ENCODE results near the gene MTAP.

The MTAP gene

DNA sequence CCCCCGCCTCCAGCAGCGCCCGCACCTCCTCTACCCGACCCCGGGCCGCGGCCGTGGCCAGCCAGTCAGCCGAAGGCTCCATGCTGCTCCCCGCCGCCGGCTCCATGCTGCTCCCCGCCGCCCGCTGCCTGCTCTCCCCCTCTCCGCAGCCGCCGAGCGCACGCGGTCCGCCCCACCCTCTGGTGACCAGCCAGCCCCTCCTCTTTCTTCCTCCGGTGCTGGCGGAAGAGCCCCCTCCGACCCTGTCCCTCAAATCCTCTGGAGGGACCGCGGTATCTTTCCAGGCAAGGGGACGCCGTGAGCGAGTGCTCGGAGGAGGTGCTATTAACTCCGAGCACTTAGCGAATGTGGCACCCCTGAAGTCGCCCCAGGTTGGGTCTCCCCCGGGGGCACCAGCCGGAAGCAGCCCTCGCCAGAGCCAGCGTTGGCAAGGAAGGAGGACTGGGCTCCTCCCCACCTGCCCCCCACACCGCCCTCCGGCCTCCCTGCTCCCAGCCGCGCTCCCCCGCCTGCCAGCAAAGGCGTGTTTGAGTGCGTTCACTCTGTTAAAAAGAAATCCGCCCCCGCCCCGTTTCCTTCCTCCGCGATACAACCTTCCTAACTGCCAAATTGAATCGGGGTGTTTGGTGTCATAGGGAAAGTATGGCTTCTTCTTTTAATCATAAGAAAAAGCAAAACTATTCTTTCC, 172.4 kb downstream of the MTAP start:
- H4K20me1 ChIP-seq (ENCODE audit: low read depth, low read length): peaks cover 3% of the 10 kb centered on the region; the same call in 1 of the 2 replicates
- H3K9ac ChIP-seq (ENCODE audit: low read length): no peak overlapping the region
- H3K36me3 ChIP-seq (ENCODE audit: low read length): 0 out of 2 replicates have a peak, but pooled peaks cover 6% of the 10 kb centered on the region
- TF ChIP-seq, protein P1, sequence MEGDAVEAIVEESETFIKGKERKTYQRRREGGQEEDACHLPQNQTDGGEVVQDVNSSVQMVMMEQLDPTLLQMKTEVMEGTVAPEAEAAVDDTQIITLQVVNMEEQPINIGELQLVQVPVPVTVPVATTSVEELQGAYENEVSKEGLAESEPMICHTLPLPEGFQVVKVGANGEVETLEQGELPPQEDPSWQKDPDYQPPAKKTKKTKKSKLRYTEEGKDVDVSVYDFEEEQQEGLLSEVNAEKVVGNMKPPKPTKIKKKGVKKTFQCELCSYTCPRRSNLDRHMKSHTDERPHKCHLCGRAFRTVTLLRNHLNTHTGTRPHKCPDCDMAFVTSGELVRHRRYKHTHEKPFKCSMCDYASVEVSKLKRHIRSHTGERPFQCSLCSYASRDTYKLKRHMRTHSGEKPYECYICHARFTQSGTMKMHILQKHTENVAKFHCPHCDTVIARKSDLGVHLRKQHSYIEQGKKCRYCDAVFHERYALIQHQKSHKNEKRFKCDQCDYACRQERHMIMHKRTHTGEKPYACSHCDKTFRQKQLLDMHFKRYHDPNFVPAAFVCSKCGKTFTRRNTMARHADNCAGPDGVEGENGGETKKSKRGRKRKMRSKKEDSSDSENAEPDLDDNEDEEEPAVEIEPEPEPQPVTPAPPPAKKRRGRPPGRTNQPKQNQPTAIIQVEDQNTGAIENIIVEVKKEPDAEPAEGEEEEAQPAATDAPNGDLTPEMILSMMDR (IDR thresholded peaks at IDR 0.05; ENCODE audit: insufficient read depth, low read length, poor library complexity, severe bottlenecking): no peak
- TF ChIP-seq EZH2phosphoT487 (conservative IDR thresholded peaks at IDR 0.05; ENCODE audit: low read length): no peak
- no peaks in the 10 kb centered on the region for H3F3A ChIP-seq (ENCODE audit: insufficient read depth)
- H3K9me2 ChIP-seq (replicated peaks; ENCODE audit: insufficient read depth, low read length): no peaks in the 10 kb centered on the region
- no peaks in the 10 kb centered on the region for H3K9me3 ChIP-seq (ENCODE audit: insufficient read depth, low read length)
- peaks cover 50% of the 10 kb centered on the region for H3K79me2 ChIP-seq (ENCODE audit: insufficient read depth, low read length)
- H3K4me3 ChIP-seq (ENCODE audit: insufficient read depth, low read length, poor library complexity, severe bottlenecking): no peak overlapping the region
- H2AFZ ChIP-seq (ENCODE audit: low read depth, low read length, severe bottlenecking): no peak overlapping the region
- no peak overlapping the region for H3K27ac ChIP-seq (ENCODE audit: low read depth, low read length)
- H3K27me3 ChIP-seq (ENCODE audit: low read length): no peaks in the 10 kb centered on the region
- H3K4me2 ChIP-seq (ENCODE audit: low read depth, low read length, poor library complexity, severe bottlenecking): no peak overlapping the region

DNA sequence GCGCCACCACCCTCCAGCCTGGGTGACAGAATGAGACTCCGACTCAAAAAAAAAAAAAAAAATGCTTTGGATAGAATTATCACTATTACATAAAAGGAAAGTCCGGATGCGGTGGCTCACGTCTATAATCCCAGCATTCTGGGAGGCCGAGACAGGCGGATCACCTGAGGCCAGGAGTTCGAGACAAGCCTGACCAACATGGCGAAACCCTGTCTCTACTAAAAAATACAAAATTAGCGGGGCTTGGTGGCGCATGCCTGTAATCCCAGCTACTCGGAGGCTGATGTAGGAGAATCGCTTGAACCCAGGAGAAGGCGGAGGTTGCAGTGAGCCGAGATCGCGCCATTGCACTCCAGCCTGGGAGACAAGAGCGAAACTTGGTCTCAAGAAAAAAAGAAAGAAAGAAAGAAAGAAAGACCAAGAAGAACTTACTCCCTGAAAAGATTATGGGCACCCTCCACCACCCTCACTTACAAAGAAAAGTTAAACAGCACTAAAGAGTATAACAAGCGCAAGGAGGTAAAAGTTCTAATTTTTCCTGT, 174.0 kb downstream of the MTAP start:
- TF ChIP-seq, protein P1 (IDR thresholded peaks at IDR 0.05; ENCODE audit: insufficient read depth, low read length, poor library complexity, severe bottlenecking): no peak
- TF ChIP-seq EZH2phosphoT487 (conservative IDR thresholded peaks at IDR 0.05; ENCODE audit: low read length): no peak
- peaks cover 61% of the 10 kb centered on the region for H3K79me2 ChIP-seq (ENCODE audit: insufficient read depth, low read length)

DNA sequence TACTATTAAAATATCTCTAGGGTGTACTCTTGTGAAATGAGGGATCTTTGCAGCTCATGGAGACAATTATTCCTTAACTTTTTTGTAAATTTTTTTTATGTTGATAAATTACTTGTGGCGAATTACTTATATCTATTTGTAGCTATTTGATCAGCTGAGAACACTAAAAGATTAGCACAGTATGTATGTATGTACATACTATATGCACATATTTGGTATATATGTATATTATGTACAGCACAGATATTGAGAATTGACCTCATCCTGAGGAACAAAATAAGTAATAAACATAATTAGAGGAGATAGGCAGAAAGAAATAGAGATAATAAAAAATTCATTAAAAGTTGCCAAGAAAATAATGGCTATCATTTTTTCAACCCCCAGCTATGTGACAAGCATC, 180.0 kb downstream of the MTAP start:
- H3K27ac ChIP-seq (ENCODE audit: low read depth, low read length): no peak overlapping the region

More for the DNA sequence above, 174.0 kb downstream of the MTAP start:
- H3K9ac ChIP-seq (ENCODE audit: low read length): no peak overlapping the region
- H3K4me2 ChIP-seq (ENCODE audit: low read depth, low read length, poor library complexity, severe bottlenecking): no peak overlapping the region
- H3K9me3 ChIP-seq (ENCODE audit: insufficient read depth, low read length): no peaks in the 10 kb centered on the region
- no peaks in the 10 kb centered on the region for H3K36me3 ChIP-seq (ENCODE audit: low read length)
- H4K20me1 ChIP-seq (ENCODE audit: low read depth, low read length): peaks cover 3% of the 10 kb centered on the region; the same call in 1 of the 2 replicates
- no peak overlapping the region for H2AFZ ChIP-seq (ENCODE audit: low read depth, low read length, severe bottlenecking)
- no peaks in the 10 kb centered on the region for H3F3A ChIP-seq (ENCODE audit: insufficient read depth)
- H3K27me3 ChIP-seq (ENCODE audit: low read length): no peaks in the 10 kb centered on the region
- H3K4me3 ChIP-seq (ENCODE audit: insufficient read depth, low read length, poor library complexity, severe bottlenecking): no peak overlapping the region
- H3K27ac ChIP-seq (ENCODE audit: low read depth, low read length): no peak overlapping the region
- H3K9me2 ChIP-seq (replicated peaks; ENCODE audit: insufficient read depth, low read length): no peaks in the 10 kb centered on the region

More for the DNA sequence above, 180.0 kb downstream of the MTAP start:
- Histone ChIP-seq H3K27me3 (ENCODE audit: low read length) (no peaks in the 10 kb centered on the region), H3K4me2 (ENCODE audit: low read depth, low read length, poor library complexity, severe bottlenecking) (no peak overlapping the region), H3K79me2 (ENCODE audit: insufficient read depth, low read length) (peaks cover 86% of the 10 kb centered on the region), H3F3A (ENCODE audit: insufficient read depth) (peaks cover 10% of the 10 kb centered on the region; the same call in 1 of the 2 replicates), H3K4me3 (ENCODE audit: insufficient read depth, low read length, poor library complexity, severe bottlenecking) (no peak overlapping the region), H3K9me3 (ENCODE audit: insufficient read depth, low read length) (no peaks in the 10 kb centered on the region), H3K9ac (ENCODE audit: low read length) (no peak overlapping the region), H4K20me1 (ENCODE audit: low read depth, low read length) (no peaks in the 10 kb centered on the region; the same call in 1 of the 2 replicates), H3K9me2 (replicated peaks; ENCODE audit: insufficient read depth, low read length) (no peaks in the 10 kb centered on the region), H2AFZ (ENCODE audit: low read depth, low read length, severe bottlenecking) (no peak overlapping the region), H3K36me3 (ENCODE audit: low read length) (0 out of 2 replicates have a peak, but pooled peaks cover 10% of the 10 kb centered on the region)
- TF ChIP-seq EZH2phosphoT487 (conservative IDR thresholded peaks at IDR 0.05; ENCODE audit: low read length): no peak
- TF ChIP-seq, protein P1 (IDR thresholded peaks at IDR 0.05; ENCODE audit: insufficient read depth, low read length, poor library complexity, severe bottlenecking): no peak

All from SU-DHL-6 (cell line).